Measurements from ENCODE around the gene F2RL2.

The F2RL2 gene

GRCh38 chr5:76622973-76623596 lies at the start of gene F2RL2:
TSS of gene F2RL2 (minus strand) at chr5:76623403. CDS start at chr5:76623230, 173 bp downstream.
- no peak within 1 kb of the TSS for H3K4me3 ChIP-seq (ENCODE audit: low read depth, low read length)
- DNase-seq (ENCODE audit: low read depth), result no peak
- TF ChIP-seq CTCF (IDR thresholded peaks at IDR 0.05; ENCODE audit: control insufficient read depth, extremely low read depth, insufficient read depth), result no peak

GRCh38 chr5:76672242-76672641 lies 49.0 kb upstream of the F2RL2 start:
- H3K4me3 ChIP-seq (ENCODE audit: low read depth, low read length), result no peak overlapping the region
- DNase-seq (ENCODE audit: low read depth), result no peak
- TF ChIP-seq CTCF (IDR thresholded peaks at IDR 0.05; ENCODE audit: control insufficient read depth, extremely low read depth, insufficient read depth), result no peak

- H3K4me3 ChIP-seq (ENCODE audit: low read depth, low read length), result no peak overlapping the region
- TF ChIP-seq CTCF (IDR thresholded peaks at IDR 0.05; ENCODE audit: control insufficient read depth, extremely low read depth, insufficient read depth), result no peak
- DNase-seq (ENCODE audit: low read depth), result no peak
Observed at GRCh38 chr5:76670508-76670907, 47.3 kb upstream of the F2RL2 start.

- DNase-seq (ENCODE audit: low read depth), result no peak
- no peak overlapping the region for H3K4me3 ChIP-seq (ENCODE audit: low read depth, low read length)
- no peak for TF ChIP-seq CTCF (IDR thresholded peaks at IDR 0.05; ENCODE audit: control insufficient read depth, extremely low read depth, insufficient read depth)
Observed at GRCh38 chr5:76669245-76669644, 46.0 kb upstream of the F2RL2 start.

GRCh38 chr5:76667495-76667894 lies 44.3 kb upstream of the F2RL2 start:
- TF ChIP-seq CTCF (IDR thresholded peaks at IDR 0.05; ENCODE audit: control insufficient read depth, extremely low read depth, insufficient read depth), result no peak
- no peak overlapping the region for H3K4me3 ChIP-seq (ENCODE audit: low read depth, low read length)
- DNase-seq (ENCODE audit: low read depth), result no peak

GRCh38 chr5:76664079-76664478 lies 40.9 kb upstream of the F2RL2 start:
- no peak for TF ChIP-seq CTCF (IDR thresholded peaks at IDR 0.05; ENCODE audit: control insufficient read depth, extremely low read depth, insufficient read depth)
- no peak overlapping the region for H3K4me3 ChIP-seq (ENCODE audit: low read depth, low read length)
- no peak for DNase-seq (ENCODE audit: low read depth)

- DNase-seq (ENCODE audit: low read depth), result no peak
- no peak for TF ChIP-seq CTCF (IDR thresholded peaks at IDR 0.05; ENCODE audit: control insufficient read depth, extremely low read depth, insufficient read depth)
- no peak overlapping the region for H3K4me3 ChIP-seq (ENCODE audit: low read depth, low read length)
Observed at GRCh38 chr5:76663573-76663972, 40.4 kb upstream of the F2RL2 start.
